BJ (cell line): ENCODE measurements around the gene SMO. TPM values are rescaled to one million over a fixed set of nuclear protein-coding genes. Genes with fewer than 3 reads are reported as not detected.

Experiments
- CTCF ChIA-PET: fragments of 350-600 bp; formaldehyde crosslinking; extraction: SDS; loops from one replicate; lab custom pipeline; 2021; ENCODE audit warnings: antibody characterized with exemption, inconsistent platforms; lab: Yijun Ruan, JAX
- POLR2A ChIA-PET: fragments of 300-600 bp; sonication (Branson Sonifier 250); formaldehyde crosslinking; extraction: SDS; loops from one replicate; lab custom pipeline; 2021; ENCODE audit warnings: antibody characterized with exemption; lab: Charles Lee
- DNase-seq: peaks from one replicate; pipeline ENCODE4 v3.0.0-alpha.2; 2011; ENCODE audit warnings: low read depth
- H3K27me3 ChIP-seq: 2 replicates; pipeline ENCODE4 v1.6.0; 2011; ENCODE audit warnings: low read length; ENCODE audit not compliant: control insufficient read depth, insufficient read depth
- H3K36me3 ChIP-seq: 2 replicates; pipeline ENCODE4 v1.5.1; 2011; ENCODE audit warnings: low read length; ENCODE audit not compliant: control insufficient read depth, insufficient read depth
- H3K4me3 ChIP-seq: 2 replicates; pipeline ENCODE4 v1.5.1; 2011; ENCODE audit warnings: low read depth, mild to moderate bottlenecking, control low read depth, low read length
- polyA plus RNA-seq: library from polyadenylated mRNA; depleted of rRNA; stranded (reverse); fragments of >200 nt; gene quantifications from 2 replicates; pipeline ENCODE4 v1.2.3, GENCODE V29; 2011
- TF ChIP-seq, protein P1 (sequence below): IDR thresholded peaks from 2 replicates; pipeline ENCODE4 v1.5.1; 2011; ENCODE audit warnings: low read depth, mild to moderate bottlenecking, control low read depth, inconsistent platforms, low read length, moderate library complexity; ENCODE audit not compliant: insufficient read depth

SMO gene
- polyA plus RNA-seq, 1 experiment, result 10.8 TPM

DNA sequence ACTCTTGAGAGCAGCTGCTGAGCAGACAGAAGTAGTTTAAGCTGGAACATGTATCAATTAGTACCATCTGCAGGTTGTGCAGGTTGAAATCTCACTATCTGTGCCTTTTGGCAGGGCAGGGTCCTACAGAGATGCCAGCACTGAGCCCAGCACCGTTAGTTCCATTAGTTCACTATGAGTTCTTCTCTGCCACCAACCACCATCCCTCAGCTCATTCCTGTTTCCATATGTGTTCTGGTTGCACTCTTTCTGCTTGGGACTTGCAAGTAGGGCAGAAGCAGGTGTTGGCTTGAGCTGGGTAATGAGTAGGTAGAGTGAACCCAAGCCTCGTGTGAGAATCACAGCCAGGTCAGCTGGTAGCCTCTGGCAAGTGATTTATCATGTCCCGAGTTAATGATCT is 2.8 kb downstream of the SMO start:
- peaks cover 2% of the 10 kb centered on the region; the same call in 1 of the 2 replicates for H3K27me3 ChIP-seq
- CTCF ChIA-PET, result interaction anchor here (1.6 kb wide), 1 partner anchor 27 kb away, joined by 6 read pairs; no protein-coding TSS in a partner anchor
- no peak for DNase-seq
- TF ChIP-seq, protein P1, sequence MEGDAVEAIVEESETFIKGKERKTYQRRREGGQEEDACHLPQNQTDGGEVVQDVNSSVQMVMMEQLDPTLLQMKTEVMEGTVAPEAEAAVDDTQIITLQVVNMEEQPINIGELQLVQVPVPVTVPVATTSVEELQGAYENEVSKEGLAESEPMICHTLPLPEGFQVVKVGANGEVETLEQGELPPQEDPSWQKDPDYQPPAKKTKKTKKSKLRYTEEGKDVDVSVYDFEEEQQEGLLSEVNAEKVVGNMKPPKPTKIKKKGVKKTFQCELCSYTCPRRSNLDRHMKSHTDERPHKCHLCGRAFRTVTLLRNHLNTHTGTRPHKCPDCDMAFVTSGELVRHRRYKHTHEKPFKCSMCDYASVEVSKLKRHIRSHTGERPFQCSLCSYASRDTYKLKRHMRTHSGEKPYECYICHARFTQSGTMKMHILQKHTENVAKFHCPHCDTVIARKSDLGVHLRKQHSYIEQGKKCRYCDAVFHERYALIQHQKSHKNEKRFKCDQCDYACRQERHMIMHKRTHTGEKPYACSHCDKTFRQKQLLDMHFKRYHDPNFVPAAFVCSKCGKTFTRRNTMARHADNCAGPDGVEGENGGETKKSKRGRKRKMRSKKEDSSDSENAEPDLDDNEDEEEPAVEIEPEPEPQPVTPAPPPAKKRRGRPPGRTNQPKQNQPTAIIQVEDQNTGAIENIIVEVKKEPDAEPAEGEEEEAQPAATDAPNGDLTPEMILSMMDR, result no peak
- H3K36me3 ChIP-seq, result no peaks in the 10 kb centered on the region
- POLR2A ChIA-PET, result no interaction called here
- no peak overlapping the region for H3K4me3 ChIP-seq

GRCh38 chr7:129193892-129194291 is 5.5 kb downstream of the SMO start:
- CTCF ChIA-PET, result interaction anchor here (0.6 to 1.5 kb wide), 4 partner anchors 17 to 177 kb away, joined by 3 to 7 read pairs (median 4); no protein-coding TSS in a partner anchor
- H3K4me3 ChIP-seq, result no peak overlapping the region

DNA sequence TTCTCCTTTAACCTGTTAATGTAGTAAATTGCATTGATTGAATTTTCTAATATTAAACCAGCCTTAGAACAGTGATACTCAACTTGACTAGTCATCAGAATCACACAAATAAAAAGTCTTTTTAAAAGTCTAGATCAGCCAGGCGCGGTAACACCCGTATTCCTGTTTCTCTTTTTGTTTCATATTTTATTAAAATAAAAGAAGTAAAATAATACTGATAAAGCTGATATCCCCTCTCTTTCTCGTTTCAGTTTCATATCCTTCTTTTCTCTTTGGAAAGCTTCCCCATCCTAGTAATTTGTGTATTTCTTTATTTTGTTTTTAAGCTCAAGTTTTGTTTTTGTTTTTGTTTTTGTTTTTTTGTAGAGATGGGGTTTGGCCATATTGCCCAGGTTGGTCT is 9.3 kb downstream of the SMO start:
- Histone ChIP-seq H3K36me3 (no peaks in the 10 kb centered on the region), H3K27me3 (no peaks in the 10 kb centered on the region), H3K4me3 (no peak overlapping the region)
- CTCF ChIA-PET, result interaction anchor here (0.8 to 3.9 kb wide), 5 partner anchors 12 to 100 kb away, joined by 3 to 20 read pairs (median 3); no protein-coding TSS in a partner anchor
- TF ChIP-seq, protein P1, result no peak
- POLR2A ChIA-PET, result no interaction called here
- no peak for DNase-seq

More at GRCh38 chr7:129193892-129194291, 5.5 kb downstream of the SMO start:
- no peak for DNase-seq
- no peaks in the 10 kb centered on the region; the same call in 1 of the 2 replicates for H3K27me3 ChIP-seq
- no peaks in the 10 kb centered on the region for H3K36me3 ChIP-seq
- TF ChIP-seq, protein P1, result no peak
- POLR2A ChIA-PET, result no interaction called here

DNA sequence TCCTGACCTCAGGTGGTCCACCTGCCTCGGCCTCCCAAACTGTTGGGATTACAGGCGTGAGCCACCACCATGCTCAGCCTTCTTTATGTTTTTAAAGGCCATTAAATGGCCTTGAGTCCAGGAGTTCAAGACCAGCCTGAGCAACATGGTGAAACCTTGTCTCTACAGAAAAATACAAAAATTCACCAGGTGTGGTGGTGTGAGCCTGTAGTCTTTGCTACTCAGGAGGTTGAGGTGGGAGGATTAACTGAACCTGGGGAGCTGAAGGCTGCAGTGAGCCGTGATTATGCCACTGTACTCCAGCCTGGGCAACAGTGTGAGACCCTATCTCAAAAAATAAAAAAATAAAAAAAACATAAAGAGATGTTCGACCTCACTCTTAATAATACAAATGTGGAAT is 11.0 kb downstream of the SMO start:
- CTCF ChIA-PET, result interaction anchor here (0.6 to 3.9 kb wide), 3 partner anchors 11 to 39 kb away, joined by 4 to 20 read pairs (median 6); no protein-coding TSS in a partner anchor
- H3K36me3 ChIP-seq, result no peaks in the 10 kb centered on the region
- no peak for DNase-seq
- POLR2A ChIA-PET, result interaction anchor here (0.7 kb wide), 1 partner anchor 11 kb away, joined by 29 read pairs; no protein-coding TSS in a partner anchor
- TF ChIP-seq, protein P1, result no peak
- no peaks in the 10 kb centered on the region for H3K27me3 ChIP-seq
- H3K4me3 ChIP-seq, result no peak overlapping the region

DNA sequence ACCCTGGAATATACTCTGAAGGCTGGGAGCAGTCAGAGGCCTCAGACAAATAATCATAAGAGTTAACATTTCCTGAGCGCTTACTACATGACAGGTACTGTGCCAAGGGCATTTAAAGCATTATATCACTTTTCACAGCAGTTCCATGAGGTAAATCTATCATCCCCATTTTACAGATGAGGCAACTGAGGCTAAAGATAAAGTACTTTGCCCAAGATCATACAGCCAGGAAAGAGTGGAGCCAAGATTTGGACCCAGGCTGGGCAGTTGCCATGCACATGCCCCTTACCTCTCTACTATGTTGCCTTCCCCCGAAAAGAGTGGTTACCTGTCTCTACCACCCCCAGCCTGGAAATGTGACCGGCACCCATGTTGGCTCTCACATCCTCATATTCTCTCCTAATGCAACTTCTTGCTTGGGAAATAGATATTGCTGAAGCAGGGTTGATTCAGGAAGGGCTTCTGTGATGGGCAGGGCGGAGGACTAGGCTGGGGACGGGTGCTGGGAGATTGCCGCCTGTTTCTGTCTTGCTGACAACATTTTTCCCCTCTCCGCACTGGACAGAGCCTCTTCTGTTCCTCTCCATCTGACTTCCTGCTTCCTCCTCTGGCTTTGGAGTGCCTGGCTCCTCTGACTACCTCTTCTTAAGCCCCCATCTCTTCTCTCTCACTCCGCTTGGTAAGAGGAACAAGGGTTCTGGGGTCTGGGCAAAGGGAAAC is 13.8 kb downstream of the SMO start:
- no peak for DNase-seq
- Histone ChIP-seq H3K36me3 (peaks cover 2% of the 10 kb centered on the region; the same call in 1 of the 2 replicates), H3K4me3 (no peak overlapping the region), H3K27me3 (no peaks in the 10 kb centered on the region)
- TF ChIP-seq, protein P1, result no peak
- ChIA-PET CTCF (interaction anchor here (1.4 to 1.5 kb wide), 3 partner anchors 8 to 39 kb away, joined by 4 to 6 read pairs (median 5); no protein-coding TSS in a partner anchor), POLR2A (no interaction called here)
